ENCODE measurements around the gene EPS15.

The EPS15 gene

GRCh38 chr1:51312718-51313117, 206.3 kb downstream of the EPS15 start:
- no peak overlapping the region for H3K4me3 ChIP-seq (ENCODE audit: low read depth, low read length)
- no peak for TF ChIP-seq CTCF (IDR thresholded peaks at IDR 0.05; ENCODE audit: insufficient read depth, low read depth, low read length, missing control alignments)
- DNase-seq (ENCODE audit: low read depth) = no peak

DNA sequence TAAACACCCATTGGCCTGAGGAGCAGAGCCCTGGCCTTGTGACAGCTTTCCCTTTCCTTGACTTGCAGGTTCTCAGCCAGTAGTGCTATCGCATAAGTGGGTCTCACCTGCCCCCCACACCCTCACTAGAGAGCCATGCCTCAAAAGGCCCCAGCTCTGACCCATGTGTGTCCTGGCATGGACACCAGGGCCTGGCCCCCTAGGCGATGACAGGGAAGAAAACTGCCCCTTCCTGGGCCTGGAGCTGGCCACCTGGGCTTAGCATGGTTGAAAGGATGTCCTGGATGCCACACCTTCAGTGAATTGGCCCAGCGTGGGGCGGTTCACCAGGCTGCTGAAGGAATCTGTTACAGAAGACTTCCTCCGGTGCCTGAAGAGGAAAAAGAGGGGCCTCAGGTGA, 207.2 kb downstream of the EPS15 start:
- TF ChIP-seq CTCF (IDR thresholded peaks at IDR 0.05; ENCODE audit: insufficient read depth, low read depth, low read length, missing control alignments) = no peak
- no peak for DNase-seq (ENCODE audit: low read depth)
- no peak overlapping the region for H3K4me3 ChIP-seq (ENCODE audit: low read depth, low read length)

DNA sequence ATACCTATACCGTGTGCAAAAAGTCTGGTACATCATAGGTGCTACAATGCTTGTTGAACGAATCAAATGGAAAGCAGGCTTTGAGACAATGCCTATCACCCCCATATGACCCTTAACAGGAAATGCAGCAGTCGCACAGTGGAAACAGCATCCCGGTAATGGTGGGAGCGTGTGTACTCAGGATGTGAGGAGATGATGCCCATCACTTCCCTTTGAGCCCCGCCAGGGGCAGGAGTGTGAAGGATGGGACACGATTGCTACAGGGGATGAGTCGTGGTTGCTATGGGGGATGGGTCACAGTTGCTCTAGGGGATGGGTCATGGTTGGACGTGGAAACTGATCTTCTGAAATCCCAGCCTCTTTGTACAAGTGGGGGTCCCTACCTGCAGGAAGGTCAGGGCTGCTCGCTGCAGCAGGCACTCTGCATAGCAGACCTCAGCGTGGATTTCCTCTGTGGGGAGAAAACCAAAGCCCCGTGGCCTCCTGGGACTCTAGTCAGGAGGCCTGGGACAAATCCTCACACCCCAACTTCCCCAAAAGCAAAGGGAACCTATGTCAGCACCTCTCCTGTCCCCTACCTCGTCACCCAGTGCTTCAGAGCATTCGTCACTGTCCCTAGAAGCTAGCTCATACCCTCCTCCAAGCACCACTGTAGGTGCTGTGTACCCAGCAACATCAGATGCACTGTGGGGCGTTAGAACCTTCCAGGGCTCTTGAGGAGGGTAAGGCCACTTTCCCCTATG, 208.0 kb downstream of the EPS15 start:
- H3K4me3 ChIP-seq (ENCODE audit: low read depth, low read length) = no peak overlapping the region
- TF ChIP-seq CTCF (IDR thresholded peaks at IDR 0.05; ENCODE audit: insufficient read depth, low read depth, low read length, missing control alignments) = no peak
- no peak for DNase-seq (ENCODE audit: low read depth)

DNA sequence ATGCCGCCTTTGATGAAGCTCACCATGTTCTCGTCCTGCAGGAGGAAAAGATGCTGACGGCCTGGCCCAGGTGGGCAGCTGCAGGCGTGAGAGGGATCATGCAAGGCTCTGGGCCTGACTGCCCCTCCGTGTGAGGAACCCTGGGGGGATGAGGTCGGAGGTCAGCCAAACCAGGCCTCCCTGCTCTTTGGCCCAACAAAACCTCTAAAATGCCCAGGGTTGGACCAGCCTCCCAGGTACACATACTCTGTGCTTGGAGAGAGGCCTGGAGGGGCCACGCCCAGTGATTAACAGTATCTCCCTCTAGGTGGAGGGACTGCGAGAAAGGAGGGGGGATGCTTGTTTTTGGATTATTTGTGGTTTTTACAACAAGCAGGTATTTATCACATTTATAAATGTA, 209.8 kb downstream of the EPS15 start:
- no peak for DNase-seq (ENCODE audit: low read depth)
- TF ChIP-seq CTCF (IDR thresholded peaks at IDR 0.05; ENCODE audit: insufficient read depth, low read depth, low read length, missing control alignments) = no peak
- H3K4me3 ChIP-seq (ENCODE audit: low read depth, low read length) = no peak overlapping the region

DNA sequence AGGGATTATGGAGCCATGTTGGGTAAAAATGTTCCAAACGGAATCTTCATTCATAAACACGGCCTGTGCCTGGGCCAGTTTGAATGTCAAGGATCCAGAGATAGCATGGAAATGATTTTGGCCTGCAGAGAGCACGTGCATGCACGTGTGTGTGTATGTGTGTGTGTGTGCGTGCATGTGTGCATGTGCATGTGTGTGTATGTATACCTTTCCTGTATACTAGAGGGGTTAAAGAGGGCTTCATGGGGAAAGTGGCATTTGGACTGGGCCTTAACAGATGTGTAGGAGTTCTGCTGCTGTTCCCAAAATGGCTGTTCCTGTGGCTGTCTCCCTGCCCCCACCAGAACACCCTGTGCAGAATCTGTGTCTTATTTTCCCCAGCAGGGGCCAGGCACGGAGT, 210.4 kb downstream of the EPS15 start:
- DNase-seq (ENCODE audit: low read depth) = no peak
- H3K4me3 ChIP-seq (ENCODE audit: low read depth, low read length) = no peak overlapping the region
- TF ChIP-seq CTCF (IDR thresholded peaks at IDR 0.05; ENCODE audit: insufficient read depth, low read depth, low read length, missing control alignments) = no peak

DNA sequence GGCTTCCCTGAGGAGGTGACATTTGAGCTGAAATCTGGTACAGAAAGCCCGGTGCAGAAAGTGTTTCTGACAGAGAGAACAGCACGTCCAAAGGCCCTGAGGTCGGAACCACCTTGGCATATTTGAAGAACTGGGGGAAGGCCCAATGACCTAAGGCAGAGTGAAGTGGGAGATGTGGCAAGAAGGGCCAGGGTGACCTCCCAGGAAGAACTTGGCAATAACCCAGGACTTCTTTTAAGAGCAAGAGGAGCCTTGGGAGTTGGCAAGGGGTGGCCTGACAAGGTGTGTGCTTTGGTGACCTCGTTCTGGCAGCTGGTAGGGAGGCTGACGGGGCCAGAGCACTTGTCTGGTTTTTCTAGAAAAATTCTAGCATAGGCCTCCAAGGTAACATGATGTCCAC, 212.1 kb downstream of the EPS15 start:
- no peak overlapping the region for H3K4me3 ChIP-seq (ENCODE audit: low read depth, low read length)
- no peak for DNase-seq (ENCODE audit: low read depth)
- TF ChIP-seq CTCF (IDR thresholded peaks at IDR 0.05; ENCODE audit: insufficient read depth, low read depth, low read length, missing control alignments) = no peak

DNA sequence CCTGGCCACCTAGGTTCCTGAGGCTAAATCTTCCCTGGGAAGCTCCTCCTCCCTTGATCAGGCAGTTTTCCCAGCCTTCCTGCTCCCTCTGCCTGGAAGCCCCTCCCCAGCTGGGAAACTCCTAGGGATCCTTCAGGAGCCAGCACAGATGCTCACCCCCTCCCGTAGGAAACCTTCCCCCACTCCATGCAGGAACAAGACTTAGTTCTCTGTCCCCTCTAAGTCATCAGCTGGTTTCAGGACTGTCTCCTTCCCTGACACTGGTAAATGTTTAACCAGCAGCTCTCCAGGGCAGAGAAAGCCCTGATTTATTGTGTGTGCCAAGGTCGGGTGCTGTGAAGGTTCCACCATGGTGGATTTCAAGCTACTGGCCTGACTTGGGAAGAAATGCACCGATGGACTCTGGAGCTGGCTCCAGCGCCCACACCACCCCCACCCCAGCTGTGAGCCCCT, 213.7 kb downstream of the EPS15 start:
- no peak for DNase-seq (ENCODE audit: low read depth)

More for the DNA sequence above, 213.7 kb downstream of the EPS15 start:
- no peak overlapping the region for H3K4me3 ChIP-seq (ENCODE audit: low read depth, low read length)
- TF ChIP-seq CTCF (IDR thresholded peaks at IDR 0.05; ENCODE audit: insufficient read depth, low read depth, low read length, missing control alignments) = no peak
